Measurements from ENCODE around the gene NRG3. TPM values are rescaled to one million over a fixed set of nuclear protein-coding genes. Genes with fewer than 3 reads are reported as not detected.

NRG3 gene
- total and polyA plus RNA-seq, 9 donors: 0.04 to 4.5 (median 0.15) TPM; not detected in 2

DNA sequence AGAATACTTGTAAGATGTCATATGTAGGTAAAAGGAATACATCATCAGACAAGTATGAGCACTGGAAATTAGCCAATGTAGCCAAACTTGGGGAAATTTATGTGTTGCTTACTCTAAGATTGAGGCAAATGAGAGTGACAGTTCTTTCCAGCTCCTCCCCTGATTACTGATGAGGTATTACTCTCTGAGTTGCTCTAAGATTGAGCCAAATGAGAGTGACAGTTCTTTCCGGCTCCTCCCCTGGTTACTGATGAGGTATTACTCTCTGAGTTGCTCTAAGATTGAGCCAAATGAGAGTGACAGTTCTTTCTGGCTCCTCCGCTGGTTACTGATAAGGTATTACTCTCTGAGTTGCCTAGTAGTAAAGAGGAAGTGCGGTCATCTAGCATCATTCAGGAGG lies 435.8 kb downstream of the NRG3 start:
- intact Hi-C loops (cut with DNase I): no loop called here
- TF ChIP-seq POLR2A (IDR thresholded peaks at IDR 0.05): no peak
- TF ChIP-seq, protein P1, sequence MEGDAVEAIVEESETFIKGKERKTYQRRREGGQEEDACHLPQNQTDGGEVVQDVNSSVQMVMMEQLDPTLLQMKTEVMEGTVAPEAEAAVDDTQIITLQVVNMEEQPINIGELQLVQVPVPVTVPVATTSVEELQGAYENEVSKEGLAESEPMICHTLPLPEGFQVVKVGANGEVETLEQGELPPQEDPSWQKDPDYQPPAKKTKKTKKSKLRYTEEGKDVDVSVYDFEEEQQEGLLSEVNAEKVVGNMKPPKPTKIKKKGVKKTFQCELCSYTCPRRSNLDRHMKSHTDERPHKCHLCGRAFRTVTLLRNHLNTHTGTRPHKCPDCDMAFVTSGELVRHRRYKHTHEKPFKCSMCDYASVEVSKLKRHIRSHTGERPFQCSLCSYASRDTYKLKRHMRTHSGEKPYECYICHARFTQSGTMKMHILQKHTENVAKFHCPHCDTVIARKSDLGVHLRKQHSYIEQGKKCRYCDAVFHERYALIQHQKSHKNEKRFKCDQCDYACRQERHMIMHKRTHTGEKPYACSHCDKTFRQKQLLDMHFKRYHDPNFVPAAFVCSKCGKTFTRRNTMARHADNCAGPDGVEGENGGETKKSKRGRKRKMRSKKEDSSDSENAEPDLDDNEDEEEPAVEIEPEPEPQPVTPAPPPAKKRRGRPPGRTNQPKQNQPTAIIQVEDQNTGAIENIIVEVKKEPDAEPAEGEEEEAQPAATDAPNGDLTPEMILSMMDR (IDR thresholded peaks at IDR 0.05): no peak
- TF ChIP-seq EP300 (IDR thresholded peaks at IDR 0.05): no peak

DNA sequence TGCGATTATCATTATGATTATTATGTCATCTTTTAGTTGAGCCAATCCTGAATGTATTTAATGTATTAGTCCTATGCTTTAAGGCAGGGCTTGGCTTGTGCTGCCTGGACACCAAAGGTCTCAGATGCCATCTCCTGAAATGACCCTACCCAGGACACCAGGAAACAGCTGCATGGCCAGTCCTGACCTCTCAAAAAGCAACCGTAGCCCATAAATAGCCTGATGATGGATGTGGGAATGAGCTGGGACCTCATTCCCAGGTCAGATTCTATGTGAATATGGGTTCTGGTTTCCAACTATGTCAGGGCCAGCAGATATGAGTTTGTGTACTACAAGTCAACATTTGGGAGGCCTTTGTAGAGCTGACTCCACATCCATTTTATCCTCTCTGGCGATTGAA lies 438.4 kb downstream of the NRG3 start:
- no peak for DNase-seq
- Histone ChIP-seq H3K27ac (no peak overlapping the region), H3K4me3 (no peak overlapping the region), H3K9me3 (no peaks in the 10 kb centered on the region), H3K4me1 (ENCODE audit: insufficient read depth) (no peaks in the 10 kb centered on the region), H3K36me3 (no peaks in the 10 kb centered on the region), H3K27me3 (no peaks in the 10 kb centered on the region)
- intact Hi-C loops (cut with DNase I): no loop called here
- TF ChIP-seq EP300 (IDR thresholded peaks at IDR 0.05) (no peak), POLR2A (IDR thresholded peaks at IDR 0.05) (no peak)
- TF ChIP-seq, protein P1 (IDR thresholded peaks at IDR 0.05): no peak
- WGBS, 3 donors: 74 to 86% (median 80%) methylated on average over 3 of the region's 3 CpGs

More for the DNA sequence above, 435.8 kb downstream of the NRG3 start:
- Histone ChIP-seq H3K4me1 (ENCODE audit: insufficient read depth) (no peaks in the 10 kb centered on the region), H3K9me3 (no peaks in the 10 kb centered on the region), H3K27ac (no peak overlapping the region), H3K4me3 (no peak overlapping the region), H3K36me3 (no peaks in the 10 kb centered on the region), H3K27me3 (no peaks in the 10 kb centered on the region)
- WGBS, 3 donors: 48 to 71% (median 70%) methylated on average over 3 of the region's 3 CpGs
- no peak for DNase-seq

DNA sequence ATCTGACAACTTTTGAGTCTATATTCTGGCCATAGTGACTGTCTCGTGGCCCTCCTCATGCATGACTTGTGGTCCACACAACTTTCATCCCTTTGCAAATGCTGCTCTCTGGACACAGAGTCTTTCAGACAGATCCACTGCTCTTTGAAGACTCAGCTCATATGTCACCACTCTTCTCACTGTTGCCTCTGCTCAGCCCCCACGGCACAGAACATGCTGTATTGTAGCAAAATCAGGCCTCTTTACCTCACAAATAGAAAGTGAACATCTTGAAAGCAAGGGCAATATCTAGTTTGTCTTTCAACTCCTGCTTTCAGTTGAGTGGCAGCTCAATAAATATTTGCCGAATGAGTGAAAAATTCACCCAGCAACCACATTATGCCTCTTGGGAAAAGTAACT lies 443.5 kb downstream of the NRG3 start:
- WGBS, 3 donors: 56 to 61% (median 60%) methylated on average over 3 of the region's 3 CpGs
- no peak overlapping the region for H3K4me3 ChIP-seq
- DNase-seq: no peak
- no peak overlapping the region for H3K27ac ChIP-seq
- H3K36me3 ChIP-seq: no peaks in the 10 kb centered on the region
- intact Hi-C loops (cut with DNase I): no loop called here
- no peaks in the 10 kb centered on the region for H3K27me3 ChIP-seq
- H3K9me3 ChIP-seq: no peaks in the 10 kb centered on the region
- H3K4me1 ChIP-seq (ENCODE audit: insufficient read depth): no peaks in the 10 kb centered on the region
- no peak for TF ChIP-seq EP300 (IDR thresholded peaks at IDR 0.05)
- TF ChIP-seq, protein P1 (IDR thresholded peaks at IDR 0.05): no peak
- no peak for TF ChIP-seq POLR2A (IDR thresholded peaks at IDR 0.05)

DNA sequence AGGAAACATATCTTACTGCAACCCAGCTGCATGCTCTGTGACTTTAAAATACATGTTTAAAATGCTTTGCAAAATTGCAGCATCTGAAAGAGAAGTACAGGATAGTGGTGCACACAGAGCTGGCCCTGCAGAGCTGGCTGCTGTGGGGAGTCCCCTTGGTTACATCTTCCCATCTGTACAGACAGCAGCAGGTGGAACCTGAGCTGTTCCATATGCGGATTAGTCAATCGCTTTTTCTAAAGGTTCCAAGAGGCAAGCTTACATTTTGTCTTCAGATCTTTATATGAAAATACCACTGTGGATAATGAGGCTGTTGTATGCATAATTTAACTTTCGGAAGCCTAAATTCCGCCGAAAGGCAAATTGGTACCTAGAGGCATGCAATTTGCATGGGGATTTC lies 444.1 kb downstream of the NRG3 start:
- 82 to 93% (median 88%) methylated on average over 5 of the region's 5 CpGs for WGBS, 3 donors
- no peaks in the 10 kb centered on the region for H3K4me1 ChIP-seq (ENCODE audit: insufficient read depth)
- no peak for DNase-seq
- intact Hi-C loops (cut with DNase I): no loop called here
- TF ChIP-seq POLR2A (IDR thresholded peaks at IDR 0.05) (no peak), EP300 (IDR thresholded peaks at IDR 0.05) (no peak)
- TF ChIP-seq, protein P1 (IDR thresholded peaks at IDR 0.05): no peak
- H3K27me3 ChIP-seq: no peaks in the 10 kb centered on the region
- H3K4me3 ChIP-seq: no peak overlapping the region
- H3K9me3 ChIP-seq: no peaks in the 10 kb centered on the region
- no peak overlapping the region for H3K27ac ChIP-seq
- no peaks in the 10 kb centered on the region for H3K36me3 ChIP-seq

All from ovary (tissue), 9 donors.